HEK293 (cell line): ENCODE results near the gene ACSM3.

Source experiments
- CTCF ChIA-PET: fragments of 350-600 bp; formaldehyde crosslinking; extraction: SDS; loops from one replicate; lab custom pipeline; 2021; ENCODE audit warnings: antibody characterized with exemption; lab: Yijun Ruan, JAX
- POLR2A ChIA-PET: fragments of 300-600 bp; formaldehyde crosslinking; extraction: SDS; loops from one replicate; lab custom pipeline; 2020; ENCODE audit warnings: antibody characterized with exemption, inconsistent platforms; lab: Yijun Ruan, JAX
- H3K27ac ChIP-seq: fragments of 200-500 bp; sonication (Bioruptor generic); 2 replicates; pipeline ENCODE4 v1.5.1; 2014; ENCODE audit warnings: low read depth, low read length, control low read depth, inconsistent platforms; ENCODE audit errors: extremely low read depth
- H3K36me3 ChIP-seq, 2 experiments: fragments of 200-500 bp in 1 of 2; sonication (Bioruptor generic) in 1 of 2; 1 replicate in 1 of 2; 2 replicates in 1 of 2; pipeline ENCODE4 v1.5.1; 2014 to 2017; ENCODE audit warnings: inconsistent platforms in 2 of 2, low read length in 2 of 2; ENCODE audit not compliant: control insufficient read depth in 2 of 2, insufficient read depth in 1 of 2
- H3K4me1 ChIP-seq: fragments of 200-500 bp; sonication (Bioruptor generic); 2 replicates; pipeline ENCODE4 v1.5.1; 2014; ENCODE audit warnings: mild to moderate bottlenecking, low read length, inconsistent platforms; ENCODE audit not compliant: control insufficient read depth, insufficient read depth
- H3K4me3 ChIP-seq: 2 replicates; pipeline ENCODE4 v1.5.1; 2011; ENCODE audit warnings: low read depth, mild to moderate bottlenecking, control low read depth, low read length, moderate library complexity
- H3K9me3 ChIP-seq: fragments of 200-500 bp; sonication (Bioruptor generic); 2 replicates; pipeline ENCODE4 v1.5.1; 2014; ENCODE audit warnings: low read depth, low read length, inconsistent platforms; ENCODE audit not compliant: control insufficient read depth, insufficient read depth
- ATF2 ChIP-seq: fragments of 450-650 bp; formaldehyde crosslinking; IDR thresholded peaks from 2 replicates; pipeline ENCODE4 v1.5.1; 2016; ENCODE audit warnings: missing biosample characterization, missing genetic modification characterization, low read depth
- ELK4 ChIP-seq: IDR thresholded peaks from 2 replicates; pipeline ENCODE4 v1.6.1; 2011; ENCODE audit warnings: mild to moderate bottlenecking, low read depth, low read length, borderline replicate concordance
- GLI2 ChIP-seq: fragments of 450-650 bp; formaldehyde crosslinking; IDR thresholded peaks from 2 replicates; pipeline ENCODE4; 2017; ENCODE audit warnings: missing biosample characterization, missing genetic modification characterization, low read depth, borderline replicate concordance
- GLI4 ChIP-seq: fragments of 450-650 bp; formaldehyde crosslinking; IDR thresholded peaks from 2 replicates; pipeline ENCODE4 v1.5.1; 2016; ENCODE audit warnings: missing biosample characterization, missing genetic modification characterization
- PRDM2 ChIP-seq: fragments of 450-650 bp; formaldehyde crosslinking; IDR thresholded peaks from 2 replicates; pipeline ENCODE4 v1.5.1; 2016; ENCODE audit warnings: missing biosample characterization, missing genetic modification characterization, borderline replicate concordance
- SCRT2 ChIP-seq: fragments of 450-650 bp; formaldehyde crosslinking; IDR thresholded peaks from 2 replicates; pipeline ENCODE4 v1.5.1; 2016; ENCODE audit warnings: missing biosample characterization, missing genetic modification characterization
- SP7 ChIP-seq: fragments of 450-650 bp; formaldehyde crosslinking; IDR thresholded peaks from 2 replicates; pipeline ENCODE4 v1.5.1; 2016; ENCODE audit warnings: missing biosample characterization, missing genetic modification characterization
- ZNF362 ChIP-seq: fragments of 450-650 bp; formaldehyde crosslinking; IDR thresholded peaks from 2 replicates; pipeline ENCODE4 v1.5.1; 2016; ENCODE audit warnings: missing biosample characterization, missing genetic modification characterization
- ZNF701 ChIP-seq: fragments of 450-650 bp; formaldehyde crosslinking; IDR thresholded peaks from 2 replicates; pipeline ENCODE4 v1.5.1; 2016; ENCODE audit warnings: missing biosample characterization, missing genetic modification characterization
- ZNF707 ChIP-seq: fragments of 450-650 bp; formaldehyde crosslinking; IDR thresholded peaks from 2 replicates; pipeline ENCODE4 v1.5.1; 2016; ENCODE audit warnings: missing biosample characterization, missing genetic modification characterization
- ZNF747 ChIP-seq: fragments of 450-650 bp; formaldehyde crosslinking; IDR thresholded peaks from 2 replicates; pipeline ENCODE4 v1.5.1; 2016; ENCODE audit warnings: missing biosample characterization, missing genetic modification characterization
- ZSCAN16 ChIP-seq: fragments of 450-650 bp; formaldehyde crosslinking; IDR thresholded peaks from 2 replicates; pipeline ENCODE4 v1.5.1; 2016; ENCODE audit warnings: missing biosample characterization, missing genetic modification characterization

ACSM3 gene

GRCh38 chr16:20727181-20727580, 36.6 kb upstream of the ACSM3 start:
- H3K27ac ChIP-seq, result no peak overlapping the region
- no peaks in the 10 kb centered on the region for H3K36me3 ChIP-seq
- H3K4me1 ChIP-seq, result no peaks in the 10 kb centered on the region
- no peaks in the 10 kb centered on the region for H3K9me3 ChIP-seq
- no peak overlapping the region for H3K4me3 ChIP-seq
- CTCF ChIA-PET, result interaction anchor here (1.2 kb wide), 1 partner anchor 18 kb away, joined by 3 read pairs; no protein-coding TSS in a partner anchor
- TF ChIP-seq GLI2 (tag by site-specific recombination) (no peak), SCRT2 (tag by site-specific recombination) (peak; percentile 34; the same call in 1 of the 2 replicates)
- POLR2A ChIA-PET, result no interaction called here

- TF ChIP-seq ATF2 (tag by site-specific recombination) (0 out of 2 replicates have a peak, but pooled peaks have one; percentile 66), ZSCAN16 (tag by site-specific recombination) (no peak)
- H3K4me1 ChIP-seq, result no peaks in the 10 kb centered on the region
- no peaks in the 10 kb centered on the region for H3K9me3 ChIP-seq
- POLR2A ChIA-PET, result no interaction called here
- peaks cover 0 to under 1% of the 10 kb centered on the region in 2 experiments; a peak in 1 of 3 replicates for H3K36me3 ChIP-seq
- CTCF ChIA-PET, result interaction anchor here (0.5 kb wide), 1 partner anchor 1380 kb away, joined by 3 read pairs; no protein-coding TSS in a partner anchor
- no peak overlapping the region for H3K4me3 ChIP-seq
- H3K27ac ChIP-seq, result no peak overlapping the region
Observed at GRCh38 chr16:20729141-20729540, 34.7 kb upstream of the ACSM3 start.

- peaks cover 33 to 49% of the 10 kb centered on the region in 2 experiments for H3K36me3 ChIP-seq
- no peaks in the 10 kb centered on the region for H3K4me1 ChIP-seq
- TF ChIP-seq ZNF747 (tag by site-specific recombination) (no peak), ZNF701 (no peak)
- H3K27ac ChIP-seq, result no peak overlapping the region
- ChIA-PET POLR2A (no interaction called here), CTCF (no interaction called here)
- no peaks in the 10 kb centered on the region for H3K9me3 ChIP-seq
- no peak overlapping the region for H3K4me3 ChIP-seq
Observed at GRCh38 chr16:20734056-20734455, 29.8 kb upstream of the ACSM3 start.

- H3K36me3 ChIP-seq, result peaks cover 35 to 49% of the 10 kb centered on the region in 2 experiments
- H3K4me3 ChIP-seq, result no peak overlapping the region
- H3K4me1 ChIP-seq, result peaks cover under 1% of the 10 kb centered on the region; the same call in 1 of the 2 replicates
- ChIA-PET CTCF (no interaction called here), POLR2A (no interaction called here)
- TF ChIP-seq GLI4, result no peak
- no peak for TF ChIP-seq ZNF362 (tag by site-specific recombination)
- no peak for TF ChIP-seq PRDM2 (tag by site-specific recombination)
- TF ChIP-seq ELK4, result no peak
- no peak for TF ChIP-seq ZNF707
- TF ChIP-seq SCRT2 (tag by site-specific recombination), result no peak
- no peak for TF ChIP-seq SP7 (tag by site-specific recombination)
- H3K27ac ChIP-seq, result no peak overlapping the region
- H3K9me3 ChIP-seq, result no peaks in the 10 kb centered on the region
Observed at GRCh38 chr16:20734782-20735181, 29.0 kb upstream of the ACSM3 start.
